Parathyroid adenoma (tissue), 2 donors: ENCODE data around the gene DCTD.

Experiments
- H2AFZ ChIP-seq: fragments of 300-600 bp; sonication (generic); one replicate; pipeline ENCODE4 v1.7.0; 2017; ENCODE audit warnings: antibody characterized with exemption, mild to moderate bottlenecking
- H3K27ac ChIP-seq: fragments of 300-600 bp; sonication (generic); one replicate; pipeline ENCODE4 v1.7.0; 2017
- H3K27me3 ChIP-seq: fragments of 300-600 bp; sonication (generic); one replicate; pipeline ENCODE4 v1.7.0; 2017; ENCODE audit warnings: low read length; ENCODE audit not compliant: control insufficient read depth, insufficient read depth
- H3K36me3 ChIP-seq: fragments of 300-600 bp; sonication (generic); one replicate; pipeline ENCODE4 v1.7.0; 2017; ENCODE audit warnings: low read length; ENCODE audit not compliant: control insufficient read depth, insufficient read depth
- H3K4me1 ChIP-seq: fragments of 300-600 bp; sonication (generic); one replicate; pipeline ENCODE4 v1.7.0; 2017; ENCODE audit warnings: control low read depth
- H3K4me2 ChIP-seq: fragments of 300-600 bp; sonication (generic); one replicate; pipeline ENCODE4 v1.7.0; 2017; ENCODE audit warnings: low read length
- H3K4me3 ChIP-seq: fragments of 300-600 bp; sonication (generic); one replicate; pipeline ENCODE4 v1.7.0; 2017; ENCODE audit warnings: low read depth, low read length
- H3K79me2 ChIP-seq: fragments of 300-600 bp; sonication (generic); one replicate; pipeline ENCODE4 v1.7.0; 2017; ENCODE audit warnings: control low read depth
- H3K9ac ChIP-seq: fragments of 300-600 bp; sonication (generic); one replicate; pipeline ENCODE4 v1.7.0; 2017; ENCODE audit warnings: mild to moderate bottlenecking
- H3K9me3 ChIP-seq: fragments of 300-600 bp; sonication (generic); one replicate; pipeline ENCODE4 v1.7.0; 2017; ENCODE audit warnings: low read length; ENCODE audit not compliant: control insufficient read depth
- CTCF ChIP-seq: fragments of 300-600 bp; sonication (generic); IDR thresholded peaks from one replicate; pipeline ENCODE4 v1.7.0; 2017; ENCODE audit warnings: antibody characterized with exemption, mild to moderate bottlenecking
- donor health status: primary hyperparathyroidism.

DCTD gene

GRCh38 chr4:182880387-182881356 lies 36.5 kb downstream of the DCTD start:
- Histone ChIP-seq H3K36me3 (no peaks in the 10 kb centered on the region), H3K27me3 (no peaks in the 10 kb centered on the region), H3K4me3 (no peak overlapping the region)

GRCh38 chr4:182879913-182880312 lies 37.3 kb downstream of the DCTD start:
- H3K4me3 ChIP-seq, result no peak overlapping the region
- no peak for TF ChIP-seq CTCF
- no peaks in the 10 kb centered on the region for H3K4me1 ChIP-seq
- no peak overlapping the region for H3K9ac ChIP-seq
- no peaks in the 10 kb centered on the region for H3K79me2 ChIP-seq
- H3K9me3 ChIP-seq, result no peaks in the 10 kb centered on the region
- no peaks in the 10 kb centered on the region for H3K36me3 ChIP-seq
- H2AFZ ChIP-seq, result no peak overlapping the region
- H3K27me3 ChIP-seq, result no peaks in the 10 kb centered on the region
- H3K27ac ChIP-seq, result no peak overlapping the region
- no peak overlapping the region for H3K4me2 ChIP-seq

More at GRCh38 chr4:182880387-182881356, 36.5 kb downstream of the DCTD start:
- no peak for TF ChIP-seq CTCF
- H3K9me3 ChIP-seq, result no peaks in the 10 kb centered on the region
- no peak overlapping the region for H3K27ac ChIP-seq
- no peak overlapping the region for H2AFZ ChIP-seq
- no peaks in the 10 kb centered on the region for H3K79me2 ChIP-seq
- no peak overlapping the region for H3K4me2 ChIP-seq
- H3K9ac ChIP-seq, result no peak overlapping the region
- H3K4me1 ChIP-seq, result no peaks in the 10 kb centered on the region

GRCh38 chr4:182878633-182879495 lies 38.3 kb downstream of the DCTD start:
- no peak overlapping the region for H3K4me3 ChIP-seq
- no peak overlapping the region for H3K4me2 ChIP-seq
- H3K79me2 ChIP-seq, result no peaks in the 10 kb centered on the region
- H2AFZ ChIP-seq, result no peak overlapping the region
- no peak overlapping the region for H3K9ac ChIP-seq
- H3K27me3 ChIP-seq, result no peaks in the 10 kb centered on the region
- H3K27ac ChIP-seq, result no peak overlapping the region
- H3K4me1 ChIP-seq, result no peaks in the 10 kb centered on the region
- no peaks in the 10 kb centered on the region for H3K36me3 ChIP-seq
- TF ChIP-seq CTCF, result no peak
- no peaks in the 10 kb centered on the region for H3K9me3 ChIP-seq

- no peak for TF ChIP-seq CTCF
- Histone ChIP-seq H3K9me3 (no peaks in the 10 kb centered on the region), H2AFZ (no peak overlapping the region), H3K27me3 (no peaks in the 10 kb centered on the region), H3K4me3 (no peak overlapping the region), H3K79me2 (no peaks in the 10 kb centered on the region), H3K4me1 (no peaks in the 10 kb centered on the region), H3K9ac (no peak overlapping the region), H3K4me2 (no peak overlapping the region), H3K27ac (no peak overlapping the region), H3K36me3 (no peaks in the 10 kb centered on the region)
Measured at GRCh38 chr4:182877326-182877883, 39.8 kb downstream of the DCTD start.
